ENCODE data around the gene STEAP2.
"Not testable (repeated sequence)": the region's sequence is repeated elsewhere in the genome, so short reads cannot be mapped to it uniquely, and the experiment has no call there.

STEAP2 gene

GRCh38 chr7:90233569-90233968 lies 22.0 kb downstream of the STEAP2 start:
- no peak for DNase-seq (ENCODE audit: low read depth in 2 of 2)

DNA sequence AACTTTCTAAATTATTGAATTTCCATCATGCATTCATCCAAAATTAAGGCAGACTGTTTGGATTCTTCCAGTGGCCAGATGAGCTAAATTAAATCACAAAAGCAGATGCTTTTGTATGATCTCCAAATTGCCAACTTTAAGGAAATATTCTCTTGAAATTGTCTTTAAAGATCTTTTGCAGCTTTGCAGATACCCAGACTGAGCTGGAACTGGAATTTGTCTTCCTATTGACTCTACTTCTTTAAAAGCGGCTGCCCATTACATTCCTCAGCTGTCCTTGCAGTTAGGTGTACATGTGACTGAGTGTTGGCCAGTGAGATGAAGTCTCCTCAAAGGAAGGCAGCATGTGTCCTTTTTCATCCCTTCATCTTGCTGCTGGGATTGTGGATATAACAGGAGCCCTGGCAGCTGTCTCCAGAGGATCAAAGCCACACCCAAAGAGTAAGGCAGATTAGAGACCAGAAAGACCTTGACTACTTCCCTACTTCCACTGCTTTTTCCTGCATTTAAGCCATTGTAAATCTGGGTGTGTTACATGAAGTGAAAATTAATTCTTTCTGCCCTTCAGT lies 25.3 kb downstream of the STEAP2 start:
- no peak for DNase-seq (ENCODE audit: low read depth in 2 of 2)

GRCh38 chr7:90238022-90238421 lies 26.5 kb downstream of the STEAP2 start:
- no peak for DNase-seq (ENCODE audit: low read depth in 2 of 2)

GRCh38 chr7:90238583-90238982 lies 27.0 kb downstream of the STEAP2 start:
- no peak for DNase-seq (ENCODE audit: low read depth in 2 of 2)

- no peak for DNase-seq (ENCODE audit: low read depth in 2 of 2)
Measured at GRCh38 chr7:90239050-90239449, 27.5 kb downstream of the STEAP2 start.

DNA sequence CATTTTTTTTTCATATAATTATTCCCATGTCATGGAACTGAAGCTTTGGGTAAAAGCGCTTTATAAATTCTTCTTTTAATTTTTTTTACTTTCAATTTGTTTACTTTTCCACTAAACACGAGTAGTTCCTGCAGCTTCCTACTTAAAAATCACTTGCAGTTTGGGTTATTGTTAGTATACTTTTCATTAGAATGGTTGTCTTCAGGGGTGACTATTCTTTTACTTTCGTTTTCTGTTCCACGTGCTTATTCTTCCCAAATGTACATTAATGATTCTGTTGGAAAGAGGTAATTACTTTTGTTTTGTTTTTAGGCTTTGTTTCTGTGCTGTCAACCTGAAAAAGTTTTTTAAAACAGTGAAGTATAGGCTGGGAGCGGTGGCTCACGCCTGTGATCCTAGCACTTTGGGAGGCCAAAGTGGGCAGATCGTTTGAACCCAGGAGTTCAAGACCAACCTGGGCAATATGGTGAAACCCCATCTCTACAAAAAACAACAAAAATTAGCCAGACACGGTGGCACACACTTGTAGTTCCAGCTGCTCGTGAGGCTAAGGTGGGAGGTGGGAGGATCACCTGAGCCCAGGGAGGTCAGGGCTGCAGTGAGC lies 28.2 kb downstream of the STEAP2 start:
- no peak for DNase-seq (ENCODE audit: low read depth in 2 of 2)

- no peak for DNase-seq (ENCODE audit: low read depth in 2 of 2)
Measured at GRCh38 chr7:90242369-90243168, 31.0 kb downstream of the STEAP2 start.

DNA sequence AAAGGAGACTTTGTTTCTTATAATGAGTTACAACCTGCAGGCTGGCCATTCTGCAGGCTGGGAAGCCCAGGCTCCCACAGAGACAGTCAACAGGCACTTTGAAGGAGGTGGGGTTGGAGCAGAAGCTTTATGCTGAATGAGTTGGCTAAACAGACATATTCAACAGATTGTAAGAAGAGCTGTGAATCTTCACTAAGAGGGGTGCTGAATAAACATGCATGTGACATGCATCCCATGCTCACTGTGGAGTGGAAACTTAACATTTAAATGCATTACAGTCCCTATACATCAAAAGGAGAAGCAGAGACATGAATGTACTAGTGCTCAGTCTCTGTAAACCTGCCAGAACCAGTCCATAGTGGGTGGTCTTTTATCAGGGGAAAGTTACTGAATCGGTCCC lies 32.0 kb downstream of the STEAP2 start:
- DNase-seq (ENCODE audit: low read depth in 2 of 2), result no peak

DNA sequence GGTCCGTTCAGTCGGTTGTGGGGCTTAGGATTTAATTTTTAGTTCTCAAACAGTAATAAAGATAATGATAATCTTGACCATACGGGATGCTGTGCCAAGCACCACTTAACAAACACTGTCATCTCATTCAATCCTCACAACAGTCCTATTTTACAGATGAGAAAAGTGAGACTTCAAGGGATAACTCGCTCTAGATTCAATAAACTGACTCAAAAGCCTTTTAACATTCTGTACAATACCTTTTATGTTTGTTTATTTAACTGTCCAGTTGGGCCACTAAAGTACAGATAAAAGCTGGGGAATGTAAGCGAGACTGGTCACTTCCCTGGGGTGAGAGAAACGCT lies 33.0 kb downstream of the STEAP2 start:
- DNase-seq (ENCODE audit: low read depth in 2 of 2), result no peak

GRCh38 chr7:90244909-90245851 lies 33.6 kb downstream of the STEAP2 start, which contains the start of gene CFAP69:
Gene CFAP69, plus strand, starts transcription at chr7:90245174. Its CDS starts 251 bp downstream, at chr7:90245425.
- peak; percentile 61 to 64 for DNase-seq (ENCODE audit: low read depth in 2 of 2)

GRCh38 chr7:90246171-90246570 lies 34.6 kb downstream of the STEAP2 start:
- DNase-seq (ENCODE audit: low read depth in 2 of 2), result no peak

DNA sequence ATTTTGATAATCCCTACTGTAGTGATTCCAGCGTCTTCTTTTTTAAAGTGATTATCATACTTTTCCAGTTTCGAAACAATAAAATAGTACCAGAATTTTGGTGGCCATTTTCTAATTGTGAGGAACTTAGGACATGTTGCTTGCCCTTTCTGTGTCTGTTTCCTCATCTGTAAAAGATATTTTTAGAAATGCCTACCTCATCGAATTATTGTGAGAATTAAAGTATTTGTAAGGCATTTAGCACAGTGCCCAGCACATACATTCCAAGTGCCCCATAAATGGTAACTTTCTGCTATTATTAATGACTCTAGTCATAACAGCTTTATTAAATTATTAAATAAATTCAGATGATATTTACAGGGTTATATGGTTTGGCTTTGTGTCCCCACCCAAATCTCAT lies 37.2 kb downstream of the STEAP2 start:
- DNase-seq (ENCODE audit: low read depth in 2 of 2), result no peak

DNA sequence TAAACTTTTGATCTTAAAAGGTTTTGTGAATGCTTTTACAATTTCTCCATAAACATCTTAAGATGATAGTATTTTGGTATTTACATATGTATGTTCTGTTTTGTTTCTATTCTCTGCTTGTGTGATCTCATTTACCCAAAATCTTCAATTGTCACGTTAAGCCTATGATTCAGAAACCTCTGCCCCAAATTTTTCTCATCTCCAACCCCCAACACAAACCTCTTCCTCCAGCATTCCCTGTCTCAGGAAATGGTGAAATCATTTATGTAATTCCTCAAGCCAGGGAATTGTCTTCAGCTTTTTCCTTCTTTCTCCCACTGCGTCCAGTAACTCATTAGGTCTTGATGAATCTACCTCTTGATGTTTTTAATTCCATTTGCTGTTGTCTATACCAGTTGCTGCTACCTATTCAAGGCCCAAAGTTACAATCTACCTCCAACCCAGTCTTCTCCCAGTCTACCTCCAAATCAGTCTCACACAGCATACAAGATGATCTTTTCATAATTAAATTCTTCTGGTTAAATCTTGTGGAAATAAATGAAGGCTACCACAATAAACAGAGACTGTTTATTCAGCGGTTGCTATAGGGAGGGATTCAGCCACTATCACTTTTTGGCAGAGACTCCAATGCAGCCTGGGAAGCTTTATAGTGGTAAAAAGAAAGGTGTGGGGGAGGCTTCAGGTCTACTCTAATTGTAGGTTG lies 39.2 kb downstream of the STEAP2 start:
- no peak for DNase-seq (ENCODE audit: low read depth in 2 of 2)

GRCh38 chr7:90251304-90251635 lies 39.7 kb downstream of the STEAP2 start:
- no peak for DNase-seq (ENCODE audit: low read depth in 2 of 2)

DNA sequence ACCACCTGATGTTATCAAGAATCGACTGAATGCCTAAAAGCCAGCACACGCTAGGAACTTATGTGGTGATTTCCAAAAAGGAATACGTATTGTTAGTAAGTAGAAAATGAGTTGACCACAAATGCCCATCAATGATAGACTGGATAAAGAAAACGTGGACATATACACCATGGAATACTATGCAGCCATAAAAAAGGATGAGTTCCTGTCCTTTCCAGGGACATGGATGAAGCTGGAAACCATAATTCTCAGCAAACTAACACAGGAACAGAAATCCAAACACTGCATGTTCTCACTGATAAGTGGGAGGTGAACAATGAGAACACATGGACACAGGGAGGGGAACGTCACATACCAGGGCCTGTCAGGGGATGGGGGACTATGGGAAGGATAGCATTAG lies 44.5 kb downstream of the STEAP2 start:
- DNase-seq (ENCODE audit: low read depth in 2 of 2), result not testable (repeated sequence)

DNA sequence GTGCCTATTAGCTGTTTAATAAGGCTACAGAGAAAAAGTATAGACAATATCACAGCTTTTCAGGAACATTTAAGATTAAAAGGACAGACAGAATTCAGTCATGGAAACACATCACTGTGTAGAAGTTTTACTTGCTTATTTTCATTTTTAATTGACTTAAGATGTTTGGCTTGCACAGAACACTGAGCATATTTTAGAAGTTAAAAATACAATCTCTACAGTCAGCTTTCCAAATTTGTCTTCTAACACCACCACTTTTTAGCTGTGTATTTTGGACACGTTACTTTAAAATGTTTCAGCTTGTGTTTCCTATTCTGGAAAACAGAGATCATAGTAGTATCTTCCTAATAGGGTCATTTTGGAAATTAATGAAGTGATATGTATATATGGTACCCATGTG lies 45.2 kb downstream of the STEAP2 start:
- DNase-seq (ENCODE audit: low read depth in 2 of 2), result no peak

DNA sequence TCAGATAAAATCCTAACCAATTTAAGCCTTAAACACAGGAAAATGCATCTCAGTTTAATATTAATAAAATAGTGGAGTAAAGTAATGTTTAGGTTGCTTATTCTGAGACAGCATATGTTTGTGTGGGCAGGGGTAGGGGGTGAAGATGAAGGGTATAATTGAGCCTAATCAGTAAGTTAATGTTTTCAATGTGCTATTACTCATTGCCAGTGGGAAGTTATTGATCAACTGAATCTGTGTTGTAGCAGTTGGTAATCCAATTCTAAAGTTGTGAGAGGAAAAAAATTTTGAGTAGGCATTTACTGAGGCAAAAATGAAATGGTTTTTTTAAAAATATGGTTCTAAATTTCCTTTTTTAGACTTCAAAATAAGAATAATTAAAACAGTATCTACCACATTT lies 49.9 kb downstream of the STEAP2 start:
- DNase-seq (ENCODE audit: low read depth in 2 of 2), result no peak

DNA sequence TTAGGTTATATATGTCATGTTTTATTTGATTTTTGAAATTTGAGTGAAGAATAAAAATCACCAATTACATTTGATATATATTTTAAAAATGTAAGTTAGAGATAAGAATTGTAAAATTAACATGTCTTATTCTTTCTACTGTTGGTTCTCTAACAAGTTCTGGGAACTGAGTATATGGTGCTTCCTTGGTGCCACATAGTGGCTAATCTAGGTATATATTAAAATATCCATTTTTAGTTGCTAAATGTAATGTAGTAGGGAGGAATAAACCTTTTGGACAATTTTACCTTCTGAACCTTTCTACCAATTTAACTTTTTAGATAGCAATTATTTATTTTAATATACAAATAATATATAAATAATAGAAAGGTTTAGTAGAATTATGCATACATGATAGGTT lies 50.9 kb downstream of the STEAP2 start:
- DNase-seq (ENCODE audit: low read depth in 2 of 2), result no peak

GRCh38 chr7:90266808-90267207 lies 55.3 kb downstream of the STEAP2 start:
- no peak for DNase-seq (ENCODE audit: low read depth in 2 of 2)

DNA sequence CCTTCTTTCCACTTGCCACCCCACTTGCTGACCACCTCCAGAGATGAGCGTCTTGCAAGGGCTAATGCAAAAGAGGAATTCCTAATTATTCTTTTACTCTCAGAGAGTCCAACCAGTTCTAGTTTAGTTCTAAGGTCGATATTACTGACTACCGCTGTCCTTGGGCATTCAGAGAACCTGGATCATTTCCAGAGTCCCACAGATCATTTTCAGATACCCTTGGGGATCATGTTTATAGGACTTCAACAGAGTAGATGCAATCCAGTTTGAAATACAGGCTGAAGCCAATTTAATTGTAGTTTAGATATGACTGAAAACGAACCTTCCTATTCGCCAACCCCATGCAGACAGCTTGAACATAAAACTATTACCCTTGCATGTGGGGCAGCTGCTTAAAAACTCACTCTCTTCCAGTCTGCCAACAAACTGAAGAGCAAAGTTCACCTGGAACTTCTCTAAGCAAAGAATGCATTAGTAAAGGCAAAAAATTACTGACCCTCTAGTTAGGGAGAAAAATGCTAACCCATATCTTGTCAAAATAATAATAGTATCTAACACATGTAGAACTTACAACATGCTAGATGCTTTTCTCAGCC lies 55.8 kb downstream of the STEAP2 start:
- DNase-seq (ENCODE audit: low read depth in 2 of 2), result no peak

- DNase-seq (ENCODE audit: low read depth in 2 of 2), result no peak
Measured at GRCh38 chr7:90269163-90269562, 57.6 kb downstream of the STEAP2 start.
